GM21529 (cell line): ENCODE data around the gene ZMIZ1.

ENCODE experiments used
- ATAC-seq: cut with Tn5 transposase; IDR thresholded peaks from one replicate; pipeline ENCODE4 v1.9.1; 2021; ENCODE audit not compliant: unreplicated experiment

ZMIZ1 gene

DNA sequence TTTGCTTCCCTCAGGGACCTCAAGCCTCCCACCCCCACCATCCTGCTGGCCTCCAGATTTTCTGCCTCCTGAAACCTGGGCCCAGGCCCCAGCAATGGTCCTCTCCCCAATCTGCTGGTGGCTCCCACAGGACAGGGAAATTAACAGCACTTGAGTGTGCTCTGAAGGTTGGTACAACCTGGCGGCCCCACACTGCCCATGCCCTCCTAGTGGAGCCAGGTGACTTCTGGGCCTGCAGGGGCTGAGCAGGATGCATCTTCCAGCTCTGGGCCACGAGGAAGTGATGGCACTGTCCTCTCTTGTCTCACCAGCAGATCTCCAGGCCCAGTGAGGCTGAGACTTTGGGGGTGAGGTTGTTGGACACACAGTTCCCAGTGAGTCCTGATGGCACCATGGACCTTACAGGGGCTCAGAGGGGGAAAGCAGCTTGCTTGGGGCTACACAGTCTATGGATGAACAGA lies 3.6 kb upstream of the ZMIZ1 start:
- no peak for ATAC-seq

DNA sequence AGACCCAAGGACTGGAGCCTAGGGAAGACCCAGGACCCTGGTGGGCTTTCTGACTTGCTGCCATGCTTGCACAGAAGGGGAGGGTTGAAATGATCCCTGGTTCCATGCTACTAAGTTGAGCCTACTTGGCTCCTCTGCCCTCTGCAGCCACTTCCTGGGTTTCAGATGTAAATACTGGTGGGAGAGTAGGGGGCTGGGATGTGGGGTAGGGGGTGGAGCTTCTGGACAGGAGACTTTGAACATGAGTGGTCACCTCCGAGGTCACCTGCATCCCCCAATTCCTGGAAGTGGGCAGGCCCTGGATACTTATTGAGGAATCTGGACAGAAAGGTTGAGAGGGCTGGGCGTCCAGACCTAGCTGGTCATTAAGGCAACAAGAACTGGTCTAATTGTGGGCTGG lies 2.9 kb upstream of the ZMIZ1 start:
- ATAC-seq, result no peak

DNA sequence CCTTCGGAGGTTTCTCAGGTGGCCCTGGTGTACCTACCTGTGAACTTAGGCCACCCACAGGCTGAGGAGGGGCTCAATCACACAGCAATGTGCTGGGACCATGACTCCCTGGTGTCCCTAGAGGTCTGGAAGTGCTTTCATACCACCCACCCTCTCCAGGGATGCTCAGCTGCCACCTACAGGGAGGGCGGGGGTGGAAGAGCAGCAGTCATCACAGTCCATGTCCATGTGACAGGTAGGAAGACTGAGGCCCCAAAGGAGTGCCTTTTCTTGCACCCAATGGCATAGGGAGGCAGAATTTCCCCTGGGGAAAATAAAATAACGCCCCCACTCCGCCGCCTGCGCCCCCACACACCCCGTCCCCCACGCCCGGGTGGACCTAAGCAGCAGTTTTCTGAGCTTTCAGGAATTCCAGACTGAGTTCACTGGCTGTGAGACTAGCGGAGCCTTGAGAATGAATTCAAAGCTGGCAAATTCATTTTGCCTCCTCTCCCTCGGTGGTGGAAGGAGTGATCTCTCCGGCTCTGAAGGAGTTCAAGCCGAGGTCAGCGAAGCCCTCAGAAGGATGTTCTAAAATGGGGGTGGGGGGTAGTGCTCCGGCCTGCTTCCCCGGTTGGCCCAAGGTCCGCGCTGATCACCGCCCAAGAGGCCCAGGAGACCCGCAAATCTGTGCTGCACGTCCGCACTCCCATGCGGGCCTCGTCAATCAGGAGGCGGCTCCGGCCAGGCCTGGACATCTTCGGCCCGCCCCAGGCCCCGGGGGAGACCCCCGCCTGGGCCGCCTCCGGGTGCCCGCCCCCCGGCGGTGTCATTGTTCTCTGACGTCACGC lies 2.1 kb upstream of the ZMIZ1 start:
- no peak for ATAC-seq

DNA sequence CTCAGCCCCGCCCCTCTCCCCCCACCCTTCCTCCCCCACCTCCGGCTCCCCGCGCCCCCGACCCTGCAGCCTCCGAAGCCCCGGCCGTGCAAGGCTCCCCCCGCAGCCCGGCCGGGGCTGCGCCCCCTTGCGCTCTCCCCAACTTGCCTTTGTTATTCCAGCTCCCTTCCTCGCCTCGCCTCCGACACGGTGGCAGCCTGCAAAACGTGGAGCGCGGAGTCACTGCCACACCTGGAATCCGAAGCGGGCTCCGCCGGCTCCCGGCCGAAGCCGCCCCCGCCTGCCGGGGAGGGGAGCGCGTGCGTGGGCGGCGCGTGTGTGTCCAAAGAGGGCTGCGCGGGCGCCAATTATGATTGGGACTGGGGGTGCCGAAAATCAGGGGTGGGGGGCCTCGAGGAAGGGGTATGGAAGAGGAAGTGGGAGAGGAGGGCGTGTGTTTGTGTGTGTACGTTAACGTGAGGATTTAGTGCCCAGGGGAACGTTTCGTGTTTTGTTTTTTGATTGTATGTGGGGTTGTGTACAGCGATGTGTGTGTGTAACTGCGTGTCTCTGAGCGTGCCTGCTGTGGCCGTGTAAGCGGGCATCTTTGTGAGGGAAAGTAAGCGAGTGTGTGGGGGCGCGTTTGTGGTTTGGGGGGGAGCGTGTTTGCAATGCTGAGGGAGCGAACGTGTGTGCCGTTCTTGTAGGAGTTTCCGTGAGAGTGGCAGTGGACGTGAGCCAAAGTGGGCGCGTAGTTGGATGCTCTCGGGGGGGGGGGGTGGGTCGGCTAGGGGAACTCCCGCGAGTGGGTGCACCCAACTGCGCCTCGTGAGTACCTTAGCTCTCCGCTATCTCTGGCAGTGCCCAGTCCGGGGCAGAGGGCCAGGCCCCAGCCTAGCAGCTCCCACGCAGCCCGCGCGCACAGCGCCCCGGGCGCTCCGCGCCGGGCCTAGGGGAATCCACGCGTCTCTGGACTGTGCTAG lies 1.2 kb upstream of the ZMIZ1 start:
- ATAC-seq, result no peak

DNA sequence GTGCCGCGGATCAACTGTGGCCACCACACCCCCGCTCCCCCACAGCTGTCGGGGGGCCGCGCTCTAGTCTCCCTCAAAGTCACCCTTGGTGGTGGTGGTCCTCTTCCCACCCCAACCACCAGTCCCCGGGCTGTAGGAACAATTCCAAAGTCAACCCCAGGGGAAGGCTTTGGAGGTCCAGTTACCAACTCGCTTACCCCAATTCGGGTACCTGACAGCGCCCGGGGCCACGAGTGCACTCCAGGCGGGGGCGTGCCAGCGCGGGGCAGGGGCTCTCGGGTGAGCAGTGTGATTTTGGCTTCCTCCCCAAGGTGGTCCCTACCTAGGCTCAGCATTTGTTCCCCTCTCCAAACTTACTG lies 584 bp upstream of the ZMIZ1 start:
- ATAC-seq, result no peak

DNA sequence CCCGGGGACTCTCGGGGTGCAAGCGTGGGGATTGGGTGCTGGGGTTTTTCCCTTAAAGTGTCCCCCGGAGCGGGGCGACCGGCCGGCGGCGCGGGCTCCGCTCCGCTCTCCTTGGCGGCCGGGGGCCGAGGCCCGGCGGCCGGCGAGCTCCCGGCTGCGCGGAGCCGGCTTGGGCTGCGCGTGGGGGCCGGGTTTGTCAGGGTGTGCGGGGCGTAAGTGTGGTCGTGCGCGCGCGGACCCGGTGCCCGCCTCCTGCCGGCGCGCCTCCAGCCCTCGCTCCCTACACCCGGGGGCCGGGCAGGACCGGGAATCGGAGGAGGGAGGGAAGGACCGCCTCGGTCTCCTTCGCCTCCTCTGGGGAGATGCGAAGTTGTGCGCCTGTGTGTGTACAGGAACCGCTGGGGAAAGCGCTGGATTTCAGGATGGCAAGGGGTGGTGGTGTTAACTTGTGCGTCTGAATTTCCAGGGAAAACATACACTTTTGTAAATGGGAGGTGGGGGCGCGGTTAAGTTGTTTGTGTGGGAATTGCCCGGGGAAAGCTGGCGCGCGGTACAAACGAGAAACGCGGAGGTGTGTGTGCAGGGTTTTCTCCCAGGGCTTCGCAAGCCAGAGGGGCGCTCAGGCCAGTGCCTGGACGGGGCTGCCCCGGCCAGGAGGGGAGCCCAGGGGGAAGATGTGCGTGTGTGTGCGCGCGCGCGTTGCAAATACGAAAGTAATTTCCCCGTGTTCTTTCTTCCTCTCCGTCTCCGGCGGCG lies 737 bp downstream of the ZMIZ1 start:
- ATAC-seq, result peak; percentile 25

DNA sequence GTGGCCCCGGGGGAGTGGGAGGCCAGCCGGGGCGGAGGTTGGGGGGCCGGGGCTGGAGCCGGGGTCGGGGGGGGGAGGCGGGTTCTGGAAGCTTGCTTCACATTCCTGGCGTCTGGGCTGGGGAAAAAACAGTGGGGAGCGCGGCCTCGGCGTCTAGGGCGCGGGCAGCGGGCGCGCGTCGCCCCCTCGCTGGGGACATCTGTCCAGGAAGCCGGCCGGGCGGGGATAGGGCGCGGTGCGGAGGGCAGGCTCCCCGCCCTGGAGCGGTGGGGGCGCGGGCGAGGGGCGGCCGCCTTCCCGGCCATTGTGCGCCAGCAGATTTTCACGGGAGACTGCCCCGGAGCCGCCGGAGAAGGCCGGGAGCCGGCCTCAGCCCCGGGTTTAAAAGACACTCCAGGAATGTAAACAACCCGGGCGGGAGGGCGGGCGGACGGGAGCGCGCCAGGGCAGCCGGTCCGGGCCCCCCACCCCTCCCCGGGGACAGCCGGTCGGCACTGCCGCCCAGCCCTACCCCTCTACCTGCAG lies 1.4 kb downstream of the ZMIZ1 start:
- ATAC-seq, result no peak

DNA sequence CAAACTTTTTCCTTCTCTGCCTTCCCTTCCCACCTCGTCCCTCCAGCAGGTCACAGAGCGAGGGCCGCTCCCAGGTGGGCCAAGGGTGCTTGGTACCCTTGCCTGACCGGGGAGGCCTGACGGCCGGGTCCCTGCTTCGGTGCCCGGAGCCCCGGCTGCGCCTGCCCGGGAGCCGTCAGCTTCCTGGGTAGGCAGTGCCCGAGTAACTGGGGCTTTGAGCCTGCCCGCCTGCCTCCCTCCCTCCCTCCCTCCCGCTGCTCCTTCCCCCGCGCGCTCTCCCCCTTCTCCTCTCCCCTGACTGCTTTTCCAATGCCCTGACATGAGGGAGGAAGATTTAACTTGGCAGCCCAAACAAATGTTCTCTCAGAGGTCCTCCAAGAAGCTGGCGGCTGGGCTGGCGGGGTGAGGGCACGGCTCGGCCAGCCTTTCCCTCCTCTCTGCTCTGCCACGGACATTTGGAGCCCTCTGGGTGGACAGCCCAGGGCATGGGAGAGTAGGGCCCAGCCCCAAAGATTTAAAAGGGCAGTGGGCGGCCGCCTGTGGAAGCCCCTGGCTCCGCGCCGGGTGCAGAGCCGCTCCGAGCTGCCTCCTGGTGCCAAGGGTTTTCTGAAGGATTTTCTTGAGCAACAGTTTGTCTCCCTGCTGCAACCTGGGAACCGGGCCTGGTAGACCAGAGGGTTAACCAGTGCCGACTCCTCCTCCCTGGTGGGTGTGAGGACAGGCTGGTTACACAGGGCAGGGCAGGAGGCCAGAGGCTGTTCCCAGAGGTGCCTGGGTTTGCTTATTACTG lies 2.0 kb downstream of the ZMIZ1 start:
- no peak for ATAC-seq

DNA sequence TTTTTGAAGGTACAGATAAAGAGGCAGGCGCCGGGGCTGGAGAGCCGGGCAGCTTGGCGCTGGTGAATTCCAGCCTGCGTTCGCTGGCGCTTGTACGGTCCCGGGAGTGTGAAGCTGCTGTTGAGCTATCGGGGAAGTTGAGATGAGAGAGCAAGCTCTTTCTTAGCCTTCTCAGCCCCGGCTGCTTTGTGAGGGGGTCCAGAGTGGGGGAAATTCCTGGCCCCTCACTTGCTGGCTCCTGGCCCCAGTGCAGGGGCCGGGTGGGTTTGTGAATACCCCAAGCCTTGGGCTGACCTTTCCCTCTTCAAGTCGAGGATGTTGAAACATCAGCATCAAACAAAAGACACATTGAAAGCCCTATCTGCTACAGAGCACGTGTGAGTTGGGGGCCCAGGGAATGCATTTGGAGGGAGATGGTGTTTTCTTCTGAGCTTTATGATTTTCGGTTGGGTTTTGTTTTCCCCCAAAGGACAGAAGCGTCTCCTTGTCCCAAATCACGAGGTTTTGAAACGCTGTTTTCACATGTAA lies 2.7 kb downstream of the ZMIZ1 start:
- ATAC-seq, result no peak

DNA sequence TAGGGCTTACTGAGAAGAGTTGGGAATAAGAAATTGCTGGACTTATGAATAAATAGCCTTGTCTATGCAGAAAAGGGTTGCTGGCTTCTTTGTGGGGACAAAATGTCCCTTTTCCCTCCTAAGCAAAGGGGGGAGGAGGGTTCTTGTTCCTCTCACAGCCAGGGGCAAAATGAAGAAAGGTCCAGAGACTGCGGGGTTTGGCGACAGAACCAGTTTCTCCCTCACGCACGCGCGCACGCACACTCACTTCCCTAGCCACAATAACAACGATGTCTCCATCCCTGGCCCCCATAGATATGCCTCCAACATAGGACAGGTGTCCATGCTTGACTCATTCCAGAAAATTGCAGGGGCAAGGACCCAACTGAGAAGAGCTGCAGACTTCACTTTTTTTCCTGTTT lies 3.3 kb downstream of the ZMIZ1 start:
- no peak for ATAC-seq

DNA sequence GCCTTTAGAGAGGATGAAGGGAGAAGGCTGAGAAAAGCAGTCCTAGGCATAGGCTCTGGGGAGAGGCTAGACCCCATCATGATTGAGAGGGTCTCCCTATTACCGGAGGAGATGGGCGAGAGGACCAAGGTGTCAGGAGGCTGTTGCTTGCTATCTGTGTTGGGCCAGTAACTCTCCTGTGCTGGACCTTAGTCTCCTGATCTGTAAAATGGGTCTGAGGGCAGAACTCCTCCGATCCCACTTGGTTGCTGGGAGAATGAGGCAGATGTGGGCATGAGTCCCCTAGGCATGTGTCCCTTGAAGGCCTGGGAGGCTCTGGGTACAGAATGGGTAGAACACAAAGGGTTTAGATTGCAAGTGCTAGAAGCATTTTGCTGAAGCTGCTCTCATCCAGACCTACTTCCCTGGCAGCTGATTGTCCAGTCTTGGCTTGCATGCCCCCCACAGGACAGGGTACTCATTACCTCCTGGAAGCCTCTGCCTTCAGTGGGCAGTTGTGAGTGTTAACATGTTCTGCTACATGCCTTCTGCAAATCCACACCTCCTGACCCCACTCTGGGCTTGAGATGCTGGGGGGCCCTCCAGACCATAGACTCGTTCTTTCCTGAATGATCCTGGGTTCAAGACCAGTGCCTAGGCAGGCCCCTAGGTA lies 4.4 kb downstream of the ZMIZ1 start:
- no peak for ATAC-seq

DNA sequence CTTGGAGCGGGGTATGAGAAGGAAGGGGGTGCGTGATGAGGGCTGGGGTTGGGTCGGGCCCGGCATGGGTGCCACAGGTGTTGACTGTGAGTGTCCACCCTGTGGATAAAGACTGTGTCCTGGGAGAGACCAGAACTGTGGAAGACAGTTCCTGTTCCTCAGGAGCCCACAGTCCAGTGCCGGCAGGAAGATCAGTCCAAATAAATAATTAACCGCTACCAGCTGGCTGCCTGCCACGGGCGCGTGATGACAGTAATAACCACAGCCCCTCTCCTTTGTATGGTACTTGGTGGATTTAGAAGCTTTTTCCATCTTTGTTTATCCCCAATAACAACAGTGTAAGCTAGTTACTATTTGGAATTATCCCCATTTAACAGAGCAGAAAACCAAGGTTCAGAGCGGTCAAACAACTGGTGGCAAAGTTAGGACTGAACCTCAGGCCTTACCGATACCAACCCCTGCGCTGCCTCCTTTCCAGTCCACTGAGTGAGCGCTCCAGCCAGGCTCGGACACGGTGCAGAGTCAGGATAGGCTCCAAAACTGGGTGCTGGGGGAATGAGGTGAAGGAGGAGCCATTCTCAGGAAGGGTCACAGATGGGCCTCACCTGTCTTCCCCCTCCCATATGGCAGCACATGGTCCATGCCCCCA lies 5.1 kb downstream of the ZMIZ1 start:
- no peak for ATAC-seq

DNA sequence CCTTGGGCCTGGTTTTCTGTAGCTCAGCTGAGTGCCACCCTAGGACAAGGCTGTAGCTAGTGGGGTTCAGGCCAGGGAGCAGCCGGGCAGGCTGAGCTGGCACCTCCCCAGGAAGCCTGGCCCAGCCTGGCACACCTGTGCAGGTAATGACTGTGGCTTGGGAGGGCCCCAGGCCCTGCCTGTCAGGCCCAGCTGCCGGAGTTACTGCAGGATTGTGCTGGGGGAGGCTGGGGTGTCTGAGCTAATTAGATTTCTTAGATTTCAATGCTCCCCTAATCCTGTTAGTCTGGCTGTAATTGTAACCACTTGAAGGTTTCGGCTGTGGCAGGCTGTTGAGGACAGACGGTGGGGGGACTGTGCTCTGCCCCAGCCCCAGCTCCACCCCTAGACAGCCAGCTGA lies 6.0 kb downstream of the ZMIZ1 start:
- no peak for ATAC-seq

DNA sequence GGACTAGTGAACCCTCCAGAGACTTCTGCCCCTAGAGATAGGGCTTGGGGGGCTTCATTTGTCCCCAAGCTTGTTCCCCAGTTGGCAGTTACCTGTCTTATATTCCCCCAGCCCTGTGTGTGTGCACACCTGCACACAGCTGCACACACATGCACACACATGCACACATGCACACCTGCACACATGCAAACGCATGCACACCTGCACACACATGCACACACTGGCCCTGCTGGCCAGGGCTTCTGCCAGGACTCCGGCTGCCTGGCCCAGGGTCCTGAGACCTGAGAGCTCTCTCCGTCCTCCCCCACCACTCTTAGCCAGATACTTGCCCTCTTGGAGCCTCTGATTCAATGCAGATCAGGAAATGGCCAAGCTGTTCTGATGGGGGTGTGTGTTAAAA lies 6.7 kb downstream of the ZMIZ1 start:
- ATAC-seq, result no peak

DNA sequence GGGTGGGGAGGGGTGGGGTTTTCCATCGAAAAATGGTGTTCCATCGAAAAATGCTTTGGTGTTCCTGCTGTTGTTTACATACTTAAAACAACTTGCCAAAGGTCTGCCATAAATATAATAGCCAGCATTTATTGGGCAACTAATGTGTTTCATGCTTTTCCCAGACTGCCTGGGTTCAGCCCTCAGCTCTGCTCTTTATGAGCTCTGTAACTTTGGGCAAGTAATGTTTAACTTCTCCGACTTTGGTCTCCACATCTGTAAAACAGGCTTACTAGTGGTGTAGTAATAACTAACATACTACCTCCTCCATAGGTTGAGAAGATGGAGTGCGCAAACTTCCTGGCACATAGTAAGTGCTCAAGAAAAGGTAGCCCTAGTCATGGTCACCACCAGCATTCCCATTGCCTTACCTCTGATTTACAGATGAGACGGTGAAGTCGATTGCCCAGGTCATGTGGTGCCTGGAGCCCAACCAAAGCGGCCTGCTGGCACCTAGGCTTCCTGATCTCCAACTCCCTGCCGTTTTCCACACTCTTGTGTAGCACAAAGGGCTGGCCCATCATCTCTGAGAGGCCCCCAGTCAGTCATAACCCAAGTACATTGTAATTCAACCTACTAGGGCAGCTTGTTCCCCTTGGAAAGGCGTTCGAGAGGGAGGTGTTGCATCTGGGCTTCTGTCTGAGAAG lies 8.9 kb downstream of the ZMIZ1 start:
- no peak for ATAC-seq

DNA sequence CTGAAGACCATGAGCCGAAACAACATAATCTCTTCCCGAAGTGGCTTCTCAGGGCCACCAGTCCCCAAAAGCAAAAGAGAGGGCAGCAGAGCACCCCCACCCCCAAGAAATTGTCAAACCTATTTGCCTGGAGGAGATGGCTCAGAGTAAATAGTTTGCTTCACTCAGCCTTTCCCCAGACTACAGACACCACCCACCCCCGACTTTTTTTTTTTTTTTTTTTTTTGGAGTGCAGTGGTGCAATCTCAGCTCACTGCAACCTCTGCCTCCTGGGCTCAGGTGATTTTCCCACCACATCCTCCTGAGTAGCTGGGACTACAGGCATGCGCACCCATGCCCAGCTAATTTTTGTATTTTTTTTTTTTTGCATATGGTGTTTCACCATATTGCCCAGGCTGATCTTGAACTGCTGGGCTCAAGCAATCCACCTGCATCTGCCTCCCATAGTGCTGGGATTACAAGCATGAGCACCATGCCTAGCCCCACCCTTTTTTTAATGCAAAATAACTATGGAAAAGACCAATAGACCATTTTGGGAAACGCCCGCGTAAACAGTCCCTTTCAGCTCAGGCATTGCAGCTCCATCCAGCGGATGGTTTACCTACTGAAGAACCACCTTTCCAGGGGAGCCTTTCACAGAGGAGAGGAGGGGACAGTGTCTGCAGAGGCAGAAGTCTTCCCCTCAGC lies 9.7 kb downstream of the ZMIZ1 start:
- ATAC-seq, result no peak

DNA sequence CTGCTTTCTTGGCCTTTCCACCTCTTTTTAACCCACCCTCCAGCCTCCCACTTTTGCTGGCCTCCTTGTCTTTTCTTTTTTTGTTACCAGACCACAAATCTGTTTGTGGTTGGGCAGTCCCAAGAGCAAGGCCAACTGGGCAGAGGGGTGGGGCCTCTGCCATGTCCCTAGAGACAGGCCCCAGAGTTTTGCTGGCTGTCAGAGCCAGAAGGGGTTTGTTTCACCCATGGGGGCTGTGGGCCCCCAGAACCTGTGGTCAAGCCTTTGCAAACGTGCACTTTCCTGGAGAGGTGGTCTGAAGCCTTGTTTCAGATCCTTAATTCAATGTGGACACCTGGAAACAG lies 10.3 kb downstream of the ZMIZ1 start:
- ATAC-seq, result no peak
